H9 (cell line): ENCODE results near the gene EFCAB14. TPM values are rescaled to one million over a fixed set of nuclear protein-coding genes. Genes with fewer than 3 reads are reported as not detected.

ENCODE experiments used
- DNase-seq: peaks from one replicate; pipeline ENCODE4 v3.0.0-alpha.2; 2017
- H2AFZ ChIP-seq: one replicate; pipeline ENCODE4 v1.6.1; 2013; ENCODE audit warnings: mild to moderate bottlenecking, low read length, control low read depth, moderate library complexity
- H2AK5ac ChIP-seq: 2 replicates; pipeline ENCODE4 v1.6.1; 2013; ENCODE audit warnings: low read length, control low read depth, mixed read lengths; ENCODE audit not compliant: insufficient read length
- H2BK120ac ChIP-seq: one replicate; pipeline ENCODE4 v1.6.1; 2013; ENCODE audit warnings: low read depth, mild to moderate bottlenecking, low read length, control low read depth, inconsistent platforms; ENCODE audit not compliant: poor library complexity, severe bottlenecking
- H2BK12ac ChIP-seq: 2 replicates; pipeline ENCODE4 v1.6.1; 2013; ENCODE audit warnings: low read length, control low read depth, mixed read lengths, low read depth; ENCODE audit not compliant: insufficient read length
- H2BK15ac ChIP-seq: 2 replicates; pipeline ENCODE4 v1.6.1; 2013; ENCODE audit warnings: low read depth, low read length, control low read depth
- H2BK20ac ChIP-seq: one replicate; pipeline ENCODE4 v1.6.1; 2013; ENCODE audit warnings: low read depth, mild to moderate bottlenecking, low read length, control low read depth, inconsistent platforms; ENCODE audit not compliant: poor library complexity, severe bottlenecking
- H2BK5ac ChIP-seq: 2 replicates; pipeline ENCODE4 v1.6.1; 2013; ENCODE audit warnings: low read length, control low read depth, mixed read lengths; ENCODE audit not compliant: insufficient read length
- H3K14ac ChIP-seq: 2 replicates; pipeline ENCODE4 v1.6.1; 2013; ENCODE audit warnings: low read length, control low read depth; ENCODE audit not compliant: insufficient read depth
- H3K18ac ChIP-seq: 2 replicates; pipeline ENCODE4 v1.6.1; 2013; ENCODE audit warnings: low read depth, mild to moderate bottlenecking, mixed read lengths, low read length, control low read depth; ENCODE audit not compliant: insufficient read length
- H3K23ac ChIP-seq: 2 replicates; pipeline ENCODE4 v1.6.1; 2013; ENCODE audit warnings: low read length, control low read depth, mixed read lengths, low read depth; ENCODE audit not compliant: insufficient read length
- H3K23me2 ChIP-seq: 2 replicates; pipeline ENCODE4 v1.6.1; 2013; ENCODE audit warnings: low read depth, mild to moderate bottlenecking, mixed read lengths, low read length, control low read depth; ENCODE audit not compliant: insufficient read length, poor library complexity, severe bottlenecking
- H3K27ac ChIP-seq: 2 replicates; pipeline ENCODE4 v1.5.1; 2013; ENCODE audit warnings: low read length, control low read depth, mixed read lengths, low read depth; ENCODE audit not compliant: insufficient read length
- H3K27me3 ChIP-seq: 2 replicates; pipeline ENCODE4 v1.6.1; 2013; ENCODE audit warnings: low read length, control low read depth, inconsistent platforms; ENCODE audit not compliant: insufficient read depth
- H3K4ac ChIP-seq: 2 replicates; pipeline ENCODE4 v1.6.1; 2013; ENCODE audit warnings: low read depth, mild to moderate bottlenecking, control low read depth, inconsistent platforms, low read length, moderate library complexity
- H3K4me1 ChIP-seq: 2 replicates; pipeline ENCODE4 v1.6.1; 2013; ENCODE audit warnings: low read length, control low read depth, inconsistent platforms; ENCODE audit not compliant: insufficient read depth
- H3K4me2 ChIP-seq: 2 replicates; pipeline ENCODE4 v1.6.1; 2013; ENCODE audit warnings: low read length, control low read depth, mixed read lengths; ENCODE audit not compliant: insufficient read length, insufficient read depth
- H3K56ac ChIP-seq: 2 replicates; pipeline ENCODE4 v1.6.1; 2013; ENCODE audit warnings: low read depth, mild to moderate bottlenecking, mixed read lengths, low read length, control low read depth; ENCODE audit not compliant: insufficient read length
- H3K79me1 ChIP-seq: 2 replicates; pipeline ENCODE4 v1.6.1; 2013; ENCODE audit warnings: low read depth, mild to moderate bottlenecking, moderate library complexity, low read length, control low read depth, inconsistent platforms; ENCODE audit not compliant: insufficient read depth, poor library complexity, severe bottlenecking
- H3K79me2 ChIP-seq: 2 replicates; pipeline ENCODE4 v1.6.1; 2013; ENCODE audit warnings: low read length, control low read depth, inconsistent platforms; ENCODE audit not compliant: insufficient read depth
- H3K9ac ChIP-seq: 2 replicates; pipeline ENCODE4 v1.6.1; 2013; ENCODE audit warnings: low read length, control low read depth, mixed read lengths; ENCODE audit not compliant: insufficient read length; ENCODE audit errors: extremely low read depth
- H3K9me3 ChIP-seq: one replicate; pipeline ENCODE4 v1.6.1; 2013; ENCODE audit warnings: low read depth, low read length, inconsistent platforms; ENCODE audit not compliant: control insufficient read depth
- H3T11ph ChIP-seq: one replicate; pipeline ENCODE4 v1.6.1; 2013; ENCODE audit warnings: mild to moderate bottlenecking, low read length, control low read depth, inconsistent platforms
- H4K20me1 ChIP-seq: one replicate; pipeline ENCODE4 v1.6.1; 2013; ENCODE audit not compliant: control insufficient read depth, insufficient read length, insufficient read depth
- H4K5ac ChIP-seq: 2 replicates; pipeline ENCODE4 v1.6.1; 2013; ENCODE audit warnings: low read depth, mild to moderate bottlenecking, mixed read lengths, low read length, control low read depth; ENCODE audit not compliant: insufficient read length
- H4K8ac ChIP-seq: replicated peaks from 2 replicates; pipeline ENCODE4 v1.6.1; 2013; ENCODE audit warnings: low read length, control low read depth, mixed read lengths, low read depth; ENCODE audit not compliant: insufficient read length
- H4K91ac ChIP-seq: 2 replicates; pipeline ENCODE4 v1.6.1; 2013; ENCODE audit warnings: low read depth, mild to moderate bottlenecking, moderate library complexity, mixed read lengths, low read length, control low read depth; ENCODE audit not compliant: insufficient read length
- H3K27ac Mint-ChIP-seq, 3 experiments: 2 replicates in 2 of 3; 3 replicates in 1 of 3; pipeline ENCODE4 v1.8.0; 2020 to 2021; ENCODE audit warnings: mixed read lengths in 3 of 3, mild to moderate bottlenecking in 1 of 3, moderate library complexity in 1 of 3
- H3K27me3 Mint-ChIP-seq: 2 replicates; pipeline ENCODE4 v1.8.0; 2021; ENCODE audit warnings: low read depth, mild to moderate bottlenecking, moderate library complexity, mixed read lengths
- H3K36me3 Mint-ChIP-seq, 3 experiments: 2 replicates in 2 of 3; 3 replicates in 1 of 3; pipeline ENCODE4 v1.8.0; 2020 to 2021; ENCODE audit warnings: low read depth in 3 of 3, mixed read lengths in 3 of 3; ENCODE audit not compliant: insufficient read depth in 1 of 3
- H3K4me1 Mint-ChIP-seq, 2 experiments: 2 replicates each; pipeline ENCODE4 v1.8.0; 2020; ENCODE audit warnings: mixed read lengths in 2 of 2
- H3K4me3 Mint-ChIP-seq, 2 experiments: 2 replicates in 1 of 2; 3 replicates in 1 of 2; pipeline ENCODE4 v1.8.0; 2020 to 2021; ENCODE audit warnings: mild to moderate bottlenecking in 2 of 2, mixed read lengths in 2 of 2, moderate library complexity in 1 of 2
- H3K9me3 Mint-ChIP-seq, 2 experiments: 2 replicates in 1 of 2; 3 replicates in 1 of 2; pipeline ENCODE4 v1.8.0; 2020; ENCODE audit warnings: mild to moderate bottlenecking in 2 of 2, mixed read lengths in 2 of 2, moderate library complexity in 1 of 2
- WGBS: extraction: QIAGEN DNeasy Blood & Tissue Kit; methylation state at CpG from one replicate; pipeline ENCODE4 v1.1.7; 2013; ENCODE audit warnings: missing lambda C conversion rate, low lambda C conversion rate, mixed read lengths; ENCODE audit not compliant: insufficient read length; ENCODE audit errors: extremely low coverage; 5-methylcytosine and 5-hydroxymethylcytosine counted together
- total RNA-seq: library from RNA; stranded (reverse); gene quantifications from 2 replicates; pipeline ENCODE4 v1.2.1, GENCODE V29; 2021
- TF ChIP-seq, protein P1 (sequence below): fragments of 200-600 bp; sonication (generic); conservative IDR thresholded peaks from 3 replicates; pipeline ENCODE4 v1.8.0; 2021; ENCODE audit warnings: antibody characterized with exemption, mild to moderate bottlenecking

EFCAB14 gene
- total RNA-seq, 1 experiment from 2014 or later: 42.2 TPM

- Mint-ChIP-seq H3K27me3 (peaks cover 14% of the 10 kb centered on the region), H3K4me3 (no peak overlapping the region), H3K27ac (no peak overlapping the region), H3K4me1 (peaks cover 0 to 2% of the 10 kb centered on the region in 2 experiments; a peak in 2 of 4 replicates), H3K9me3 (peaks cover 12 to 32% of the 10 kb centered on the region in 2 experiments), H3K36me3 (peaks cover under 1 to 11% (median 7%) of the 10 kb centered on the region in 3 experiments; a peak in 6 of 7 replicates)
- Histone ChIP-seq H3K9me3 (peaks cover 12% of the 10 kb centered on the region), H2BK120ac (no peak overlapping the region), H2AFZ (no peak overlapping the region), H3K9ac (no peak overlapping the region), H3K27ac (no peak overlapping the region), H4K5ac (no peak overlapping the region), H3K18ac (no peak overlapping the region), H3K4me2 (no peak overlapping the region), H2BK12ac (no peak overlapping the region), H4K8ac (no peak overlapping the region), H3K79me1 (no peaks in the 10 kb centered on the region), H3K23me2 (no peaks in the 10 kb centered on the region), H3K14ac (peak overlapping the region; percentile 35; the same call in 1 of the 2 replicates), H2AK5ac (no peak overlapping the region), H3K23ac (no peak overlapping the region), H3K79me2 (no peaks in the 10 kb centered on the region), H3K4ac (no peak overlapping the region), H2BK20ac (no peak overlapping the region), H2BK5ac (no peak overlapping the region), H3K56ac (no peak overlapping the region), H3T11ph (no peak overlapping the region), H4K20me1 (no peaks in the 10 kb centered on the region), H3K4me1 (no peaks in the 10 kb centered on the region), H2BK15ac (no peak overlapping the region), H4K91ac (no peak overlapping the region), H3K27me3 (no peaks in the 10 kb centered on the region)
- DNase-seq: no peak
- TF ChIP-seq, protein P1, sequence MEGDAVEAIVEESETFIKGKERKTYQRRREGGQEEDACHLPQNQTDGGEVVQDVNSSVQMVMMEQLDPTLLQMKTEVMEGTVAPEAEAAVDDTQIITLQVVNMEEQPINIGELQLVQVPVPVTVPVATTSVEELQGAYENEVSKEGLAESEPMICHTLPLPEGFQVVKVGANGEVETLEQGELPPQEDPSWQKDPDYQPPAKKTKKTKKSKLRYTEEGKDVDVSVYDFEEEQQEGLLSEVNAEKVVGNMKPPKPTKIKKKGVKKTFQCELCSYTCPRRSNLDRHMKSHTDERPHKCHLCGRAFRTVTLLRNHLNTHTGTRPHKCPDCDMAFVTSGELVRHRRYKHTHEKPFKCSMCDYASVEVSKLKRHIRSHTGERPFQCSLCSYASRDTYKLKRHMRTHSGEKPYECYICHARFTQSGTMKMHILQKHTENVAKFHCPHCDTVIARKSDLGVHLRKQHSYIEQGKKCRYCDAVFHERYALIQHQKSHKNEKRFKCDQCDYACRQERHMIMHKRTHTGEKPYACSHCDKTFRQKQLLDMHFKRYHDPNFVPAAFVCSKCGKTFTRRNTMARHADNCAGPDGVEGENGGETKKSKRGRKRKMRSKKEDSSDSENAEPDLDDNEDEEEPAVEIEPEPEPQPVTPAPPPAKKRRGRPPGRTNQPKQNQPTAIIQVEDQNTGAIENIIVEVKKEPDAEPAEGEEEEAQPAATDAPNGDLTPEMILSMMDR: no peak
- no CpG with 5 or more reads among the region's 2 CpGs for WGBS
Observed at GRCh38 chr1:46764402-46764801, 45.5 kb upstream of the EFCAB14 start.
